GM18861 (cell line): ENCODE results near the gene HOXC13.

Experiments used
- ATAC-seq: cut with Tn5 transposase; IDR thresholded peaks from one replicate; pipeline ENCODE4 v1.9.1; 2021; ENCODE audit not compliant: unreplicated experiment

Gene HOXC13

DNA sequence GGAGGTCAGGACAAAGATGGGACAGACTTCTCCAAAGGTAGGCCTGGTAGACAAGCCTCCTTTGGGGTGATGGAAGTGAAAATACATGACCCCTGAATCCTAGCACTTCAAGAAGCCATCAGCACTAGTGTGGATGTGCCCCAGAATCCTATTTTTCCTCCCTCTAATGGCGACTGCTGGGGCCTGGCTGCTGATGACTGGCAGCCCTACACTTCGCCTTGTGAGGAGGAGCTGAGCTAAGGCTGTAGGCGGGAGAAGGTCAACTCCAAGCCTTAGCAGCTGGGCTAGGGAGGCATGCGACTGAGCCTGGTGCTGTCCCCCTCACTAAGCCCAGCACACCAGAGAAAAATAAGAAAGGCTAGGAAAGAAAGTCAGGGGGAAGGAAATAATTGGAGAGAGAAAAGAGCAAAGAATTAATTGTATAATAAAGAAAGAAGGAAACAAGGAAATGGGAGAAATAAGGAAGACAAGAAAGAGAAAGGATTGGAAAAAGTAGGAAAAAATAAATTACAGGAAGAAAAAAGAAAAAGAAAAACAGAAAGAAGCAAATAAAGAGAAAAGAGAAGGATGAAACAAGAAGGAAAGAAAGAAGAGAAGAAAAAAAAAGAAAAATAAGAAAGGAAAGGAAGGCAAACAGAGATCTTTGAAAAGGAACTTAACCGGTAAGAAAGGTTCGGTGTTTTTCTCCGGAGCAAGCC, 41.6 kb downstream of the HOXC13 start:
- no peak for ATAC-seq

DNA sequence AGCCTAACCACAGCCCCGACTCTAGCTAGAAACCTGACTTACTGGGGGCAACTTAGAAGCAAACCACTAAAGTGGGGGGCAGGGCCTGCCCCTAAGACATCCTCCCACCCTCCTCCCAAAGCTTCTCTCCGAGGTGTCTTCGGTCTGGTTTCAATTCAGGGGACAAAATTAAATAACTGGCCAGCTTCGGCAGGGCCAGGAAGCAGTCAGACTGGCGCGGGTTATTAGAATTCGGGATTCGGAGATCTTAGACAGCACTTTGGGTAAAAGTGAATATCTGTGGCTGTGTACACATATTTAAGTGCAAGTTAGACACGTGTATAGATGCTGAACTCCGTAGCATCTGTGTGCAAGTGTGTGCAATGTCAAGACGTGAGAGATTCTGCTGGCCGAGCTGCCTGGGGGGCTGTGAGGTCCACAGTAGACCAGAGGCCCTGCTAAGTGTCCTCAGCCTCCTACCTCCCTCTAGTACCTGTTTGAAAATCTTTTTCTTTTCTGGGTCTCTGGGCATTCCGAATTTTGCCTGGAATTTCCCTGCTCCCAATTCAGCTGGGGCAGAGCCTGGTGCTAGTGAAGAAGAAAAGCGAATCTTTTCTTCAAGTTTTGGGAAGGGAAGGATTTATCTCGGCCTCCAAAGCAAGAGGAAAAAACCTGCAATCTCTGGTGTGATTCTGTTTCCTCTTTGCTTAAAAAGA, 42.3 kb downstream of the HOXC13 start:
- ATAC-seq: no peak

DNA sequence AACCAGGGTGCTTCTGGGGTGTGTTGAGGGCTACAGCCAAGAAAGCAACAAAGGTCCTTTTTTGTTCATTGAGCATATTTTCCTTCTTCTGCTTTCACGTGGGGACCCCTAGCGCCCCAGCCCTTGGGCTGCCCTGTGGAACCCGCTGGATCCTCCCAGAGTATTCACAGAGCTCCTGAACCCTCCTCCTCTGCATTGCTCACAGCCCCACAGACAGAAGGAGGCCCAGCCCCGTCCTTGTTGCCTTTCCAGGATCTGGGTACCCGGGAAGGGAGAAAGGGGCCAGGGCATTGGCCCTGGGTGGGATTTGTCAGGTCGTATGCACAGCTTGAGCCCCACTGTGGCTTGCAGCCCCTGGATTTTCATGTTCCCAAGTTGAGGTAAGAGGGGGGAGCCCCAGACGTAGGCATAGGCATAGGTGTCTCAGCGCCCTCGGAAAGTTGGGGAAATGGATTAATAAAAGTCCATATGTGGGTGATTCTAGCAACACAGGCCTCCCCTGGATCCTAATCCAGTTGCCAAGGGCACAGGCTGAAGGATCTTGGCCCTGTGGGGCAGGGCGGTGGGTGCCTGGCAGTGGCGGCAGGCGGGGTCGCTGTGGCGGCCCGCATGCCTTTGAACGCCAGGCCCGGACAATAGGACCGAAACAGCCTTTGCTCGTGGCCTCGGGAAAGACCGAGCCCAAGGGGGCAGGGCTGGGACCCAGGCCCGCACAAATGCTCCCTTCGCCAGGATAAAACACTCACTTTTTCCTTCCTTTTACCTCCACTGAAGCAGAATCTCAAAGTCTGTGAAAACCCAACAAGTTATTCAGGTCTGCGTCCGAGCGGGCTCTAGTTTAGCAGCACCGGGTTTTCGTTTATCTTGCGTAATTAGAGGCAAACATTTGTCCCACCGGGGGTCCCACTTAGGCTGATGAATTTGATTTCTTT, 43.3 kb downstream of the HOXC13 start:
- ATAC-seq: no peak

DNA sequence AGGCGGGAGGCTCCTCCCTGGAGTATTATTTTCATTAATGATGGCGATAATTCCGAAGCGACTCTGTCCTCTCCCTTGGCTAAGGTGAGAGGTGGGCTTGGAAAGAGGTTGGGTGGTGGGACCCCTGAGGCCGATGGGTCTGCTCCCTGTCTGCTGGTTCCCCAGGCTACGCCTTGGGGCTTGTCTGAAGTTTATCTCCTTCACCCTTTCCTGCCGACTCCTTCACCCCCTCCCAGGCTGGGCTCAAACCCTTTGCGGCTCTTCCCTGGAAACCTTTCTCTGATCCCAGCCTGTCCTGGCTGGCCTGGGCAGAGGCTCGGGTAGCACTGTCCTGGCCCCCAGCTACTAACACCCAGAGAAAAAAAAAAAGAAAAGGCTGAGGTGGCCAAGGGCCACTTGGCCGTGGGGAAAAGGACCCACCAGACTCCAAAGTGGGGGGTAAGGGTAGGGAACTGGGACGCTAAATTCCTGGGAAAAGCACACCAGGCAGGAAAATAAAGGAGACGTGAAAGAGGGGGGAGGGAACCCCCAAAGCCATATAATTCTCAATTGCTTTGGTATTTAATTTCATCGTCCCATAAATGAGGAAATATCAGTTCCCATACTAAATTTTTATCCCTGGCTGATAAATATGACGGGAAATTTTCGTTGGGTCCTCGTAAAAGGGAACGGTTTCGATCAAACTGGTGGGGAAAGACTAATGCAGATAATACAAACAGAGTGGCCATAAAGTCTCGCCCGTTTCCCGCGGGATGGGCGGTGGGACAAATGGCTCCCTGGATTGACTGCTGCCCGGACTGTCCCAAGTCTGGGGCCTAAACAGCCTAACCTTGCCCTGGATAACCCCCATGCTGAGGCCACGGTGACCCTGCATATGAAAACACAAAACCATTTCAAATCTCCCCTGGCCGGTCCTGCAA, 44.3 kb downstream of the HOXC13 start:
- no peak for ATAC-seq

DNA sequence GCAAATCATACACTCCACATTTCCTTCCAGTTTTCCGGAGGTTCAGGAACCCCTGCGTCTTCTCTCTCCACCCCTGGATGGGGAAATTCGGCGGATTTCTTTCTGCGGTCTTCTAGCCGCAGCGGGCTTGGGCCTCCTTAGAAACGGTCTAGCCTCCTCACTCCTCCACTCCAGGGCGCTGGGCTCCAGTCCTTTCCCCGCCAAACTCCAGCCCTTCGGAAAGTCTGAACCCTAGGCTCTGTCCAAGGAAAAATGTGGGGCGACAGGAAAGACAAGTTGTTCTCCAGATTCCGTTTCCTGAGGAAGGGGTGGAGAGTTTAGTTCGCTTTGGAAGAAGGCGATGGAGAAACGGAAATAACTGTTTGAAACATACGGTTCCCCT, 44.9 kb downstream of the HOXC13 start:
- no peak for ATAC-seq

DNA sequence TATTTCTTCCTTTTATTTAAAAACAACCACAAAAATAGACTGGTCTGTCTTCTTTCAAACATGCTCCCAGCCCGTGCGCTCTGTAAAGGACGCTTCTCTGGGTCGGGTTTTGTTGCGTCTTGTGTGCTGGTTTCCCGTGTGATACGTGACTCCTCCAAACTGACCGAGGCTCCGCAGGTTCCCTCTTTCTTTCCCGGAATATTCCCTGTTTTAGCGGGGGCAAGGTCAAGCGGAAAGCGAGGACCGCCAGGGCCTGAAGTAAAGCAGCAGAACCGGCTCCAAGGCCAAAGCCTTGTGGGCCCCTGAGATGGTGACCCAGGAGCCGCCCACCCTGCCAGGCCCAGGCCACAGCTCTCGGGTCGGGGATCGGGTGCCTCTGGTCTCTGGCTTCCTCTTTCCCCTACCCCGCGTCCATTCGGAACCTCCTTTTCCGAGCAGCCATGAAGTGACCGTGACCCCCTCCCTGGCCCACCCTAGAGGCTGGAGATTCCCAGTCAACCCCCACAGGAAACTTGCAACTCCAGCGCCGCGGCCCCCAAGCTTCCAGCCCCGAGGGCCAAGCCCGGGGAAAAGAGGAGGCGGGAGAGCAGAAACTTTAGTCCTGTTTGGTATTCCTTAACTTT, 45.4 kb downstream of the HOXC13 start:
- ATAC-seq: no peak

DNA sequence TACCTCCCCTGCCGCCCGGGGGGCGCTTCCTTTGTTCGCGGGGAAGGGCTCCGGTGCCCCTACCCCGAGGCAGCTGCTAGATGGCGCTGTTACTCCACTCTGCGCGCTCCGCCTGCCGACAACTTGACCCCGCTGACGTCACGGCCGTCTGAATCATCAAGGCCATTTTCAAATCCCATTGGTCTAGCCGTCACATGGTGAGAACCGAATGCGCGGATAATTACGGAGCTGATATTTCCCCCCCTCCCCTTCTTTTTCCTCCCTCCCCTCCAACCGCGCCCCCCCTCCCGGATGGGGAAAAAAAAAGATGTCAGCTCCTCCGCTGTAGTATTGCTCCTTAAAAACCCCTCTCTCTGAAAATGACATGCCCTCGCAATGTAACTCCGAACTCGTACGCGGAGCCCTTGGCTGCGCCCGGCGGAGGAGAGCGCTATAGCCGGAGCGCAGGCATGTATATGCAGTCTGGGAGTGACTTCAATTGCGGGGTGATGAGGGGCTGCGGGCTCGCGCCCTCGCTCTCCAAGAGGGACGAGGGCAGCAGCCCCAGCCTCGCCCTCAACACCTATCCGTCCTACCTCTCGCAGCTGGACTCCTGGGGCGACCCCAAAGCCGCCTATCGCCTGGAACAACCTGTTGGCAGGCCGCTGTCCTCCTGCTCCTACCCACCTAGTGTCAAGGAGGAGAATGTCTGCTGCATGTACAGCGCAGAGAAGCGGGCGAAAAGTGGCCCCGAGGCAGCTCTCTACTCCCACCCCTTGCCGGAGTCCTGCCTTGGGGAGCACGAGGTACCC, 46.5 kb downstream of the HOXC13 start, which contains the start of gene HOXC10:
HOXC10 (plus strand) TSS at position 246 of the 791 bp plus-strand sequence; CDS start at position 360, 114 bp downstream.
- no peak for ATAC-seq

DNA sequence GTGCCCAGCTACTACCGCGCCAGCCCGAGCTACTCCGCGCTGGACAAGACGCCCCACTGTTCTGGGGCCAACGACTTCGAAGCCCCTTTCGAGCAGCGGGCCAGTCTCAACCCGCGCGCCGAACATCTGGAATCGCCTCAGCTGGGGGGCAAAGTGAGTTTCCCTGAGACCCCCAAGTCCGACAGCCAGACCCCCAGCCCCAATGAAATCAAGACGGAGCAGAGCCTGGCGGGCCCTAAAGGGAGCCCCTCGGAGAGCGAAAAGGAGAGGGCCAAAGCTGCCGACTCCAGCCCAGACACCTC, 47.0 kb downstream of the HOXC13 start:
- no peak for ATAC-seq

DNA sequence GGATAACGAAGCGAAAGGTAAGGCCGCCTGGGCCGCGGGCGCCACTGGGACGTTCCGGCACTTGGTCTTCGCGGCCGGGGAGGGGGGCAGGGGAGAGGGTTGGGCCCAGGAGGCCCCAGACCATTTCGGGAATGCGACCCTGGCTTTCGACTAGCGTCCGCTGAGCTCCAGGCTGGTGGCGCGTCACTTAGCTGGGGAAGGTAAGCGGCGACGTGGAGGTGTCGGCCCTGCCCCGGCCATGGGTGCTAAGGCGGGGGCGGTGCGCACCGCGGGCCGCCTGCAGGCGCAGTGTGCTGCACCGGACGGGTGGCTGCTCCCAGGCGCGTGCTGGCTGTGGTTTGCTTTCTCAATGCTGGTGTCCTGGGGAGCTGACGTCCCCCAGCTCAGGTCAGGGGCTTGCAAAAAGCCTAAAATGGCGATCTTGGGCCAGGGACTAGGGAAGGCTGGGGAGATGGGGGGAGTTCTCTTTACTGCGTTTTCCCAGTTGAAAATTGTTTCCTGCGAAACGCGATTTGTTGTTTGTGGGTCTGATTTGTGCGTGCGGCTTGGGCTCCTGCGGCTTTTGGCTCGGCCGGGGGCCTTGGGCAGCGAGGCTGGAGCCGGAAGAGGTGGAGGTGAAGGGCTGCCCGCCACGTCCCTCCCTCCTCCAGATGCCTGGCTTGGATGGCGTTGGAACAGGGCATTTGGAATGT, 47.5 kb downstream of the HOXC13 start:
- ATAC-seq: no peak

DNA sequence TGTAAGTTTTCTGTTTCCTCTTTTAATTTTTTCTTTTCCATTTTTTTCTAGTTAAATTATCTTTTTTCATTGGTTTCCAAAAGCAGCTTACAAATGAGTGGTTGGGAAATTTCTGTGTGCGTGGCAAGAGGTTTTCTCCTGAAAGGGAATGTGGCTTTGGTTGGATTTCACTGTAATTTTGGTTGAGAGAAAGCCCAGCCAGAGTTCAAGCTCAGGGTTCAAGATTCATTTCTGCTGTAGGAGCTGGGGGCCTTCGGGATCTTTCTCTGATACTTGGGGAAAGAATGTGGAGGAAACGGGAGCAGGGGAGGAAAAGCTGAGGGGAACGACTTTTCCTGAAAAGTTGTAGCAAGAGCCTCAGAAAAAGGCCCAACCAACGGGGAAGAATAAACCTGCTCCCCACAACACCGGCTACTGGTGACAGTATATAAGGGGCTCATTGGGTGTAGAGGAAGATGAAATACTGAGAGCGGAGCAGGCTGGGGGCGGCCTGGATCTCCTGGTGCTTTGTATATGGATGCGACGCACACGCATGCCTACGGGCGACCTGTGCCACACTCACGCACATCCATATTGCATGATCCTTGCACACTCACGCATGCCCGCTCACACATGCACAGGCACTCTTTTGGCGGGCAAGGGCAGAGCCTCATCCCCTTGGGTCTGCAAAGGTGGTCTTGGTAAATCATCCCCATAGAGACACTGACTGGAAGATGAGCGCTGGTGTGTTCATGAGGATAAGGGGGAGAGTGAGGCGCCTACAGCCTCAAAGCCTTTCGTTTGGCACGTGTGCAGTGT, 48.3 kb downstream of the HOXC13 start:
- ATAC-seq: no peak

DNA sequence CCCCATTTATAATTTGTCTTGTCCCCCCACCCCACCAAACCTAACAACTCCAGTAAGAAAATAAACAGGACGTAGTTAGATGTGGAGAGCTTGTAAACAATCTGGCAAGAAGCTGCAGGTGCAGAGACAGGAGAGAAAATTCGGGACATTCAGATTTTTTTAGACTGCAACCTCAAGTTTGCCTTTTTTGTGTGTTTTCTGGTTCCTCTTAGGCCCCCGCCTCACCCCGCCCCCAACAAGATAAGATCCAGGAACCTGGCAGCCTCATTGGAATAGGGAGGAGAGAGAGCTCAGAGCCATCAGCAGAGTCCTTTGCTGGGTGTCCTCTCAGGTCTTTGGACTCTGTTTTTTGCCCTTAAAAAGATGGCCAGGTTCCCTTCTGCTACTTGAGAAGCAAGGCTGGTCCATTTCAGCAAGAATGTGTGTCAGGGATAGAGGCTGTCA, 49.2 kb downstream of the HOXC13 start:
- ATAC-seq: no peak

DNA sequence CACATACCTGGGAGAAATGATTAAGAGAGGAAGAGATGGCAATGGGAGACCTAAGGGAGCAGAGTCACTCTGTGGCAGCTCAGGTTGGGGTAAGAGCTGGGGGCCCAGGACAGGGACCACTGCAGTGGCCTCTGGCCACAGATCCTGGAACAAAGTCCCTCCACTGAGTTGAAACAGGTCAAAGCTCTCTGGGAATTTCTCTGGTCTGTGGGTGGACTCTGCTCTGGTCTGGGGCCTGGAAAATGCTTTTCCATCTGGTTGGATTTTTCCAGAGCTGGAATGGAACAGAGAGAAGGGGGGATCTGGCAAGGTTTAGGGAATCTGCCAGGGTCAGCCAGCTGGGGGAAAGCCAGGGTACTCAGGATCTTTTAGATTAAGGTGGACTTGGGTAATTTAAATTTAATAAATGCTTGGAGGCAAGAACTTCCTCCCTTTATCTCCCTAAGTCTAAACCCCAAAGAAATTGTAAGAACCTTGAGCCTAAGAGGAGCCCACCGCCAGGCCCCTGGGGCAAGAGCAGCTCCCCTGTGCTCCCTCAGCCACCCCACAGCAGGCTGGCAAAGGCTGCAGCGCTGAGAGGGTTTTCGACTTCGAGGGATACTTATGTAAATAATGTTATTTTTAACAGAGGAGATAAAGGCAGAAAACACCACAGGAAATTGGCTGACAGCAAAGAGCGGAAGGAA, 50.1 kb downstream of the HOXC13 start:
- ATAC-seq: no peak

DNA sequence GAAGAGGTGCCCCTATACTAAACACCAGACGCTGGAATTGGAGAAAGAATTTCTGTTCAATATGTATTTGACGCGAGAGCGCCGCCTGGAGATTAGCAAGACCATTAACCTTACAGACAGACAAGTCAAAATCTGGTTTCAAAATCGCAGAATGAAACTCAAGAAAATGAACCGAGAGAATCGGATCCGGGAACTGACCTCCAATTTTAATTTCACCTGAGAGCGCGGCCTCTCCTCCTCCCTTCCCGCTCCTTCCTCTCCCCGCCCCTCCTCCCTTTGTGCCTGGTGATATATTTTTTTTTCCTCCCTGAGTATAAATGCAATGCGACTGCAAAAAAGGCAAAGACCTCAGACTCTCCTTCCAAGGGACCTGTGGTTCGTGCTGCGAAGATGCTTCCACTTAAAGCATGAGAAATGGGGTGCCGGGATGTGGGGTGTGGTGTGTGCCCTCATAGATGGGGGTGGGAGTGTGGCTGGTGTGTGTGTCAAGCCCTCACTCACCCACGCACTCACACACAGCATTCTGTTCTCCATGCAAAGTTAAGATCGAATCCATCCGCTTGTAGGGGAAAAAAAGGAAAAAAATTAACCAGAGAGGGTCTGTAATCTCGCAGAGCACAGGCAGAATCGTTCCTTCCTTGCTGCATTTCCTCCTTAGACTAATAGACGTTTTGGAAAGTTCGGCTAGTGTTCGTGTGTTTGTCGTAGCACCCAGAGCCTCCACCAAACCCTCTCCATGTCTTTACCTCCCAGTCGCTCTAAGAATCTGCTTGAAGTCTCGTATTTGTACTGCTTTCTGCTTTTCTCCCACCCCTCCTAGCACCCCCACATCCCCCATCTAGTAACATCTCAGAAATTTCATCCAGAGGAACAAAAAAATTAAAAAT, 50.8 kb downstream of the HOXC13 start:
- no peak for ATAC-seq

DNA sequence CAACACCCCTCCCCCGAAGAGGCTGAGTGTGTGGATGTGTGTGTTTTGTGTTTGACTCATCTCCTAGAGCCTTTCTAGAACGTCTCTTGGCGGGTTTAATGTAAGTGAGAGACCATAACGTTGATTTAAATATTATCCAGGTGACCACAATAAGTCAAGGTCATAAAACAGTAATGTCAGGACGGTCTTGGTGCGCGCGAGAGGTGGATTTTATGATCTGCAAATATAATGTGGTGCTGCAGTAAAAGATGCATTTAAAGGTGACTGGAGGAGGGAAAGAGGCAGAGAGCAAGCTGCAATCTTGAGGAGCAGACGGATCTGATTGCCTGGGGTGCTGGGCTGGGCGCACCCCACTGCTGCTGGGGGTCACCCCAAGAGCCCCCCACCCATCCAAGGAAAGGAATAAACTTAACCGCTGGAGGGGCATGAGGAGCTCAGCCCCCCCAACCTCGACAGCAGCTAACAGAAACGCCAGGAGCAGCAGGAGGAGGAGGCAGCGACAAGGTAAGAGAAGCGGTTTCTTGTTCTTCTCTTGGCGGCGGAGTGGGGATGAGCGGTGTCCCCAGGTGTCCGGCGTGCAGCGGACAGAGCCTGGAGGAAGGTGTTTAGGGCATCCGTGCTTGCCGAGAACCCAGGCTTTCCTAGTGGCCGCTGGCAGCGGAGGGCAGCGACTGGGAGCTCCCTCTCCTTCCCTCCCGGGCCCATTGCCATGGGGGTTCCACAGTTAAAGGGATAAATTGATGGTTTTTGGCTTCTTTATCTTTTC, 51.9 kb downstream of the HOXC13 start:
- ATAC-seq: no peak

DNA sequence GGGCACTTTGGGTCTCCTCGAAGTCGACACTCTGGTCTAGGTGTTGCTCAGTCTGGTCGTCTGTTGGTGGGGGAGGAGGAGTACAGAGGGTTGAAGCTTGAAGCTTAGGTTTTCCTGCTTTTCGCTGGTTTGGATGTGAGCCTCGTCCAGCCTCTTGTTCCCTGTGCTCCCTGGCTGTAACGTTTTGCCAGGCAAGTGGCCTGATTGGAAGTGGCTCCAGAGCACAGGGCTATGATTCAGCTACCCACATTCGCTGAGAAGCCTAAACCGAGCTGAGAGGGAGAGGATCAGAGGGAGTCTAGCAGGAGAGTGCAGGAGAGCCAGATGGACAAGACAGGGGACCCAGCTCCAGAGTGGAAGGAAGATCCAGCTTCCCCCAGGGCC, 52.4 kb downstream of the HOXC13 start:
- no peak for ATAC-seq

DNA sequence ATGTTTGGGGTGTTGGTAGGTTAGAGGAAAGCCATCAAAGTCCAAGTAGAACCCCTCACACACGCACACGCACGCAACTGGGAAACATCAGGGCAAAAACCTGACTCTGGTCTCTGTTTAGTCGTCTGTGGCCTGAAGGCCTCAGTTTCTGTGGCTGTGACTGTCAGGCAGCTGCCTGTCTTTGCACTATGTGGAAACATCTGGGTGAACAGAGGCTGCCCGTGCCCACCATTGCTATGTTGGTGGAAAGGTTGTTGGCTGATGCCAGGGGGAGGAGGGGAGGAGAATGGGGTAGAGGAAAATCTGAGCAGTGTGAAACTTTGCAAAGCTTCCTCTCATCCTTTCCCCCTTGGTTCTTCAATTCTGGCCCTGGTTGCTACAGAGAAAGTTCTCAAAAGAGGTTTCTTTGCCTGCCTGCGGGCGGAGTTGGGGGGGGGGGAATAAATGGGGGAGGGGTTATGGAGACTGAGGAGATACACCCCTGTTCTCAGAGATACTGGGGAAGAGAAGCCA, 53.8 kb downstream of the HOXC13 start:
- ATAC-seq: no peak
